OCI-M1 (cell line): ENCODE data around the gene PNPLA4.

Experiments
- DNase-seq: peaks from one replicate; lab custom pipeline; 2025; lab: John Stamatoyannopoulos, UW

The PNPLA4 gene, protein sequence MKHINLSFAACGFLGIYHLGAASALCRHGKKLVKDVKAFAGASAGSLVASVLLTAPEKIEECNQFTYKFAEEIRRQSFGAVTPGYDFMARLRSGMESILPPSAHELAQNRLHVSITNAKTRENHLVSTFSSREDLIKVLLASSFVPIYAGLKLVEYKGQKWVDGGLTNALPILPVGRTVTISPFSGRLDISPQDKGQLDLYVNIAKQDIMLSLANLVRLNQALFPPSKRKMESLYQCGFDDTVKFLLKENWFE

DNA sequence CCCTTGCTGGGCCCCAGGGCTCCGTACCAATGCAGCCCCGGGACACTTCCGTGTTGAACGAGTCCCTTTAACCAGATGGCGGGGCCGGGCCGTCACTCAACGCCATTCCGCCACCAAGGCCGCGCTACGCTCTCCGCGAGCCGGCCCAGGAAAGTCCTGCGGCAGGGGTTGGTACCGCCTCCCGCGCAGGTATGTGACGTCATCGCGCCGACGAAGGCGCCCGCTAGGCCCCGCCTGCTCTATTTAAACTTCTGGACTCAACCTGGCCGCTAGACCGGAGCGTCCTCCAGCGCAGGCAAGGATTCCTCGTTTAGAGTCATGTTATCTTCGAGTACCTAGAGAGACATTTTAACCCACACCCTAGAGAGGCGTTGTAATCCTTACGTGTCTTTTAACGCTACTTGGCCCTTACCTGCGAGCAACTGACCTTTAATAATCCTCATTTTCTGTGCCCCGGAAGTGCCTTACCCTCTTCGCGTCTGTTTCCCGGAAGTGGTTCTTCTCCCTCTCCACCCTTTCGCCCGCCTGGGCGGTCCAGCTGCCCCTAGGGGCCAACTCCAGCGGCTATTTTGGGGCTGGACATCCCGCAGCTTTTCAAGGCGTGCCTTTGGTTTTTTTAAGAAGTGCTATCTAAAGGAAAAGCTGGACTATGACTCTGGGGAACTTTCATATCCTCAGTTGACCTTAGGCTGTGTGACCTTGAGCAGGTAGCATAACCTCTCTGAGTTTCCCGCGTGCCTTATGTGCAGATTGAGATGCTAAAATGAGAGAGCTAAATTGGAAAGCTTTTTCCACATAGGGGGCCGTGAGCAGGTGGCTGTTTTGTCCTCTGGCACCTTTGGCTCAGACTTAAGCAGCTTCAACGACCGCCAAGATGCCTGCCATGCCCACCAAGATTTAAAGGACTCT, at the start of gene PNPLA4:
Gene PNPLA4 (minus strand): TSS at position 155 of the 909 bp plus-strand sequence. CDS start 1,294 bp downstream, outside the sequence.
- peak; percentile 91 for DNase-seq

- DNase-seq: peak; percentile 45
These were observed 45.4 kb upstream of the PNPLA4 start for GRCh38 chrX:7972586-7972985.

GRCh38 chrX:7970428-7970827, 43.2 kb upstream of the PNPLA4 start:
- no peak for DNase-seq

DNA sequence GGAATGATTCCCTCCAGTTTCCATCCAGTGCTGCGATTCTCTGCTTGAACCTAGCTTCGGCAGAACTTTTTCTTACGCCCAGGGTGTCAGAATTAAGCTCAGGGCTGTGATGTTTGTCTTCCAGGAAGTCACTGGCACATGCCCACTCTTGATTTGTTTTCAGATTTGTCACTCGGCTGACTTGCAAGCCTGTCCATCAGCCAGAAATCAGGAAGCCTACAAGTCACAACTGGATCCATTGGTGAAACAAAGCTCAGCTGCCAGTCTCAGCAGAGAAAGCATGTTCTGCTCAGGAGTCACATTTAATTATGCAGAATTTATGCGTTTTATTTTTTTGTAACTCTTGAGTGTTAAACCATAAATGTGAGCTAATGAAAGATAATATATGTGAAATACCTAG, 38.2 kb upstream of the PNPLA4 start:
- DNase-seq: no peak

GRCh38 chrX:7960246-7960645, 33.0 kb upstream of the PNPLA4 start:
- no peak for DNase-seq

- DNase-seq: no peak
These were observed 26.2 kb upstream of the PNPLA4 start for GRCh38 chrX:7953446-7953845.

GRCh38 chrX:7950865-7951264, 23.7 kb upstream of the PNPLA4 start:
- peak; percentile 2 for DNase-seq

DNA sequence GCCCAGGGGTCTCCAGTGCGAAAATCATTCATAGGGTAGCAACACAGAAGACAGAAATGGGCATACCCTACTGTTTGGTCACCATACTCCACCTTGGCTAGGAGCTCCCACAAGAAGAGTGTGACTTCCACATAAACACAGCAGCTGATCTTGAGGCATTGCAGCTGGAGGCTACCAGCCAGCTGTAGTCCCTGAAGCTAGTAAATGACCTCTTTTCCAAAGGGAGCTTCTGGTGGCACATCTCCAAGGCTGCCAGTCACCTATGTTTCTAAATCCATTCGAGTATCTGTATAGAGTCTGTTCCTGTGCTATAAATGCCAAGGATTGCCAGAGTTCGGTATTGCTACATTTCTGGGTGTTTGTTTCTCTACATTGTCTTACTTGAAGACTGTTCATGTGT, 21.3 kb upstream of the PNPLA4 start:
- DNase-seq: no peak

DNA sequence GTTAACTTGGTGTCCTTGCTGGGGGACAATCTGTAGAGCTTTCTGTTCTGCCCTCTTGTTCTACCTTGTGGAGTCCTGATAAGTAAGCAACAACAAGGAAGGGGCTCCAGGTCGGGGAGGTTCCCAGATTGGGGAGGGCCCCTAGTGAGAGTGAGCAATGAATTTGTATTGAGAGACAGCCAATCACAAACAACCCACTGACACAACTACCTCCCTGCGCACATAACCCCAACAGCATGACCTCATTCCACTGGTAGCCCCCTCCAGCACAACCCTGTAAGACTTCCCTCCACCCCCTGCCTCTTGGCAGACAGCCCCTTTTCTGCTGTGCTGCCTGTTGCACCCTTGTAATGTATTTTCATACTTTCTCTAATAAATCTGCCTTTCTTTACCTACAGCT, 19.7 kb upstream of the PNPLA4 start:
- DNase-seq: no peak

GRCh38 chrX:7943600-7944245, 16.5 kb upstream of the PNPLA4 start:
- DNase-seq: no peak

GRCh38 chrX:7941390-7942042, 14.3 kb upstream of the PNPLA4 start:
- peak; percentile 25 for DNase-seq

GRCh38 chrX:7934026-7934425, 6.8 kb upstream of the PNPLA4 start:
- no peak for DNase-seq

DNA sequence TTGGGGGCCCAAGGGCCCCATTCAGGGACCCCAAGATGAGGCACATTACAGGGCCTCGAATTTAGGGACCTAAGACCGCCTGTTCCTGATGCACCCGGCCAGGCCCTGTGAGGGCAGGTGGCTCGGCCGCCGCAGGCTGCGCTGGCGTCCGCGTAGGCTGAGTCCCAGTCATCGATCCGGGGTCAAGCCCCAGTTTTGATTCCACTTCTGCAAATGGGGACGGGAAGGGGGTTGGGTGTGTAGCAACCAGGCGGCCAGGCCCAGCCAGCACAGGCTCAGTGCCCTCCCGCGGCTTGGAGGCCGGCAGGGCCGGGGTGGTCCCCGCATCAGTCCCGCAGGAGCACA, 327 bp downstream of the PNPLA4 start:
- no peak for DNase-seq

DNA sequence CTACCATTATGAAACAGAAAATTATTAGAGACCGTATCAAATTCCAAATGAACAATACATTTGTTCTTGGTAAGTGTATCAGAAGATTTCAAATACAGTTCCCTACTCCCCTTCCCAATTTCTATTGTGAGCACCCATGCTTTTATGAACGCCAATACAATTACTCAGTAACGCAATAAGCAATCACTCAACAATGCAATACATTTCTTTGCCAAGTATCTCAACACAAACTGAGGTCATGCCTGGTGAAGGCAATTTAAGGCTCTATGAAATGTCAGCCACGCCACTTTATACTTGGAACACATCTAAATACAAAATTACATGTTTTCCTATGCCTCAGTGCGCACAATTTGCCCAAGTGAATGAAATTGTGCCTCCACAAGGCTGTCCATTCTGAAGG, 712 bp downstream of the PNPLA4 start:
- DNase-seq: peak; percentile 34

- DNase-seq: peak; percentile 79
These were observed 1.2 kb downstream of the PNPLA4 start for GRCh38 chrX:7925867-7926472.

GRCh38 chrX:7921750-7922149, 5.5 kb downstream of the PNPLA4 start:
- no peak for DNase-seq

DNA sequence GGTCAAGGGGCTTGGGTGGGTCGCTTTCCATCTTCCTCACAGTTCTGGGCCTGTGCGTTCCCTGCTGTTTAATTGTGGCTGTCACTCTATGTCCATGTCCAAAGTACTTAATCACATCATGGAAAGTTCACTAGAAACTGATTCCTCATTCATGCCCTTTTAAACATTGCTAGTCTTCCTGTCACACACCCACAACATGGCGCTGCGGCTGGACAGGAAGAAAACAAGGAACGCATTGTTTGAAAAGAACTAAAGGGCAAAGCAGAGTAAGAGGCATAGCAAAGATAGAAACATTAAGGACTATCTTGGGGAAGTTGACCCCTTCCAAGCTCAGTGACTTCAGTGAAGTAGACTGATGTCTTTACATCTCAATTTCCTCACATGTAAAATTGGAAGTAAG, 18.4 kb downstream of the PNPLA4 start:
- no peak for DNase-seq

GRCh38 chrX:7904562-7904961, 22.7 kb downstream of the PNPLA4 start:
- no peak for DNase-seq

DNA sequence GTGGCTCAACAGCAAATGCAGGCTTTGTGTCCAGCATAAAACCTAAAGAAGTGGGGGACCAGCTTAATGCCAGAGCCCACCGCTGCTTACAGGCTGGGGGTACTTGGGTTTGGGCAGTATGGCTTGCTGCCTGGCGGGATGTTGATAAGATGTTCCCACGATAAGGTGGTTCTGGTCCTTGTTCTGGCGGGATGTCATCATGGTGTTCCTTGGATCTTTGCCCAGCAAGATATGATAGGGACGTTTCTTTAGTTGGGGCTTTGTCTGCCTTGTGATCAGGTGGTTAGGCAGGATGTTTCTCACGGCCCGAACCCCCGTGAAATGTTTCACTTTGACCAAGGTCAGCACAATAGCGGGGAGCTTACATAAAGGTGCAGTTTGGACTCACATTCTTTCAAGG, 35.3 kb downstream of the PNPLA4 start:
- peak; percentile 31 for DNase-seq

DNA sequence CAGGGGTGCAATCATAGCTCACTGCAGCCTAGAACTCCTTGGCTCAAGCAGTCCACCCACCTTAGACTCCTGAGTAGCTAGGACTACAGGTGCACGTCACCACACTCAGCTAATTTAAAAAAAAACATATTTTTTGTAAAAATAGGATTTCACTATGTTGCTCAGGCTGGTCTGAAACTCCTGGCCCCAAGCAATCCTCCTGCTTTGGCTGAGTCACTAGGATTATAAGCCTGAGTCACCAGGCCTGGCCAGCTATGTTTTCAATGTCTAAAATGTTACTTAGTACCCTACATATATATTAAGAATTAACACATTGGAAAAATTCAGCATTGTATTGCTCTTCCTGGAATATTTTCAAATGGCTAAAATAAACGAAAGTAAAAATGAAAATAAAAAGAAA, 37.5 kb downstream of the PNPLA4 start:
- DNase-seq: peak; percentile 31

DNA sequence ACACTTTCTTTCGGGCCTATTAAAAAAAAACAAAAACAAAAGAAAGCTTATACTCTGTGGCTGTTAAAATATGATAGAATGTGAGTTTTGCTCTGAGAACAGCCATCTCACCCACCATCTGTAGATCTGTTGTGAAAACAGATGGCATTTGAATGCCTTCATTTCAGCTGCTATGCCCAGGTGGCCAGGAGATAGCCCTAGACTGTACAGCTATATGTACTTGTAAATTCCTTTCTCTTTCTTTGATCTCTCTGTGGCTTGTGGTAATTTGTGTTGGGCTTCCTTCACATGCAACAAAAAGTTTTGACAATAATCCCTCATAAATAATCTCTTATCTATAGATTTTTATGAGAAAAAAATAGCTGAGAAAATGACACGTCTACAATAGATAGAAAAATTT, 38.1 kb downstream of the PNPLA4 start:
- DNase-seq: peak; percentile 72

- peak; percentile 3 for DNase-seq
These were observed 50.3 kb downstream of the PNPLA4 start for GRCh38 chrX:7876957-7877356.
